ENCODE results near the gene ABCA5.
"Not testable (repeated sequence)": the region's sequence is repeated elsewhere in the genome, so short reads cannot be mapped to it uniquely, and the experiment has no call there.

Gene ABCA5

DNA sequence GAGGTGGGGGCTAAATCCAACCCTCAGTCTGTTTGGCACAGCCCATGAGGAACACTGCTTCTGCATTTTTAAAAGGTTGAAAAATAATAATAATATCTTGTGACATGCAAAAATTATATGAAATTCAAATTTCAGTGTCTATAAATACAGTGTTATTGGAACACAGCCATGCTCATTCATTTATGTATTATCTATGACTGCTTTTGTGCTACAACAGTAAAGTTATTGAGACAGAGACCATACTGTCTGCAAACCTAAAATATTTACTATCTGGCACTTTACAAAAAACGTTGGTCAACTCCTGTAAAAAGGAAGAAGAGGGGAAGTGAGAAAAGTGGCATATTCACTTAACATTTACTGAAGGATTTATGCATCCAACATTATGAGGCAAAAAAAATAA lies 3.1 kb downstream of the ABCA5 start:
- no peak overlapping the region for H3K27ac ChIP-seq (ENCODE audit: low read depth, low read length)

DNA sequence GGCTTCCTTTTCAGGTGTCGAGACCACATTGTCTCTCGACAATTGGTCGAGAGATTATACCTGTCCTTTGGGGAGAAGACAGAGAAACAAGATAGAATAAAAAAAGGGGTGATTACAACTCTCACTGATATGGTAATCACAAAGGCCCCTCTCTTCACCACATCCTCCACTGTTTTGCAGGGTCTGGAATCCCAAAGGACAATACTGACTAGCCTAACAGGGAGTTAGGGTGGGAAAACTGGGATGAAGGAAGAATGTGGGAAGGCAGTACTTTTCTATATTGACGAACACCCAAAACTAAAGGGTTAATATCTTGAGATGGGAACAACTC lies 6.1 kb downstream of the ABCA5 start:
- H3K9ac ChIP-seq (ENCODE audit: low read length) = no peak overlapping the region
- H3K4me1 ChIP-seq (ENCODE audit: control insufficient read depth, insufficient read depth, low read length) = no peaks in the 10 kb centered on the region
- H3K4me3 ChIP-seq (ENCODE audit: low read length) = no peak overlapping the region
- H3K27me3 ChIP-seq (ENCODE audit: control insufficient read depth, insufficient read depth, low read length) = no peaks in the 10 kb centered on the region
- H3K36me3 ChIP-seq (ENCODE audit: control insufficient read depth, insufficient read depth, low read length) = no peaks in the 10 kb centered on the region
- H3K27ac ChIP-seq (ENCODE audit: low read depth, low read length) = no peak overlapping the region

More for the DNA sequence above, 3.1 kb downstream of the ABCA5 start:
- peaks cover 3% of the 10 kb centered on the region for H3K4me1 ChIP-seq (ENCODE audit: control insufficient read depth, insufficient read depth, low read length)
- H3K9ac ChIP-seq (ENCODE audit: low read length) = no peak overlapping the region
- H3K27me3 ChIP-seq (ENCODE audit: control insufficient read depth, insufficient read depth, low read length) = no peaks in the 10 kb centered on the region
- H3K4me3 ChIP-seq (ENCODE audit: low read length) = no peak overlapping the region
- no peaks in the 10 kb centered on the region for H3K36me3 ChIP-seq (ENCODE audit: control insufficient read depth, insufficient read depth, low read length)

DNA sequence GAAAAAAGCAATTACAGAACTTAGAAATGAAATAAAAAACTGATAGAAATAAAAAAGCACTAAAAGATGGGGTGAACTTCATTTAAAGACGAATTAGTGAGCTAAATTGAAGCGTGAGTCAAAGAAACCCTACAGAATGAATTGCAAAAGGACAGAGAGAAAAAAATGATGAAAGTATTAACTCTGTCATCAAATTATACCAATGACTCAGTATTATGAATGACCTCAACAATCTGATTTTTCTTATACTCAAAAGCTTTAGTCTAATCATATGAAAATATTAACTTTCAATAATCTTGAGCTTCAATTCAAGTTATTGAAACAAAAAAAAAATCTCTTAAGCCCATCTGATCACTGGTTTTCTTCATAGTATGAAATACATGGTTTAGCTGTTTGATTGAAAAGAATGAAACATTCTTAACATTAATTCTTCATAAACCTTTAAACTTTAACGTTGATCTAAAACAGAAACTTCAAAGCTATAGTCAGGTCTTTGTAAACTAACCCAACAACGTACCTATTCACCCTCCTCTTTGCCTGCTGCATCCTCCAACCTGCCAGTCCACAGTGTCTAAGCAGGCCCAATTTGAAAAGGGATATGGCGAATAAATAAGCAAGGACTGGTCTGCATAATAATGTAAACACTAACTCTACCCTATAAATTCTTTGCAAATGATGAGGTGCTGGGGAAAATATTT lies 6.6 kb downstream of the ABCA5 start:
- Histone ChIP-seq H3K27ac (ENCODE audit: low read depth, low read length) (no peak overlapping the region), H3K4me3 (ENCODE audit: low read length) (no peak overlapping the region), H3K27me3 (ENCODE audit: control insufficient read depth, insufficient read depth, low read length) (no peaks in the 10 kb centered on the region), H3K4me1 (ENCODE audit: control insufficient read depth, insufficient read depth, low read length) (no peaks in the 10 kb centered on the region), H3K36me3 (ENCODE audit: control insufficient read depth, insufficient read depth, low read length) (no peaks in the 10 kb centered on the region), H3K9ac (ENCODE audit: low read length) (no peak overlapping the region)

DNA sequence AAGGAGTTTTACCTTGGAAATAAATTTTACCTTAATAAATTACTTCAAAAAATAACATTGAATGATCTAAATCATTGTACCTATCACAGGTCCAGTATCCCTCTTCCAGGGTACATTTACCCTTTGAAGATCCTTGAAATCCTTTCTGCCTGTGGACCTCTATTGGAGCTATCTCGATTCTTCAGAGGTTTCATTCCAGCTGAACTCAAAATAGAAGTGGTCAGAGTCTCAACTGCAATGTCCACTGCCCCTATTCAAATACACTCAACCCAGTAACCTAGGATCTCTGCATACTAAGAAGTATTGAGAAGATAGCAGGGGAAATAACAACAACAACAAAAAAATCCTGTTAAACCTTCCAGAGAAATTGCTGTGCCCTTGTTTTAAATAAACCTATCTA lies 9.3 kb downstream of the ABCA5 start:
- no peaks in the 10 kb centered on the region for H3K36me3 ChIP-seq (ENCODE audit: control insufficient read depth, insufficient read depth, low read length)
- H3K27ac ChIP-seq (ENCODE audit: low read depth, low read length) = no peak overlapping the region
- no peak overlapping the region for H3K4me3 ChIP-seq (ENCODE audit: low read length)
- no peaks in the 10 kb centered on the region for H3K4me1 ChIP-seq (ENCODE audit: control insufficient read depth, insufficient read depth, low read length)
- no peaks in the 10 kb centered on the region for H3K27me3 ChIP-seq (ENCODE audit: control insufficient read depth, insufficient read depth, low read length)
- no peak overlapping the region for H3K9ac ChIP-seq (ENCODE audit: low read length)

DNA sequence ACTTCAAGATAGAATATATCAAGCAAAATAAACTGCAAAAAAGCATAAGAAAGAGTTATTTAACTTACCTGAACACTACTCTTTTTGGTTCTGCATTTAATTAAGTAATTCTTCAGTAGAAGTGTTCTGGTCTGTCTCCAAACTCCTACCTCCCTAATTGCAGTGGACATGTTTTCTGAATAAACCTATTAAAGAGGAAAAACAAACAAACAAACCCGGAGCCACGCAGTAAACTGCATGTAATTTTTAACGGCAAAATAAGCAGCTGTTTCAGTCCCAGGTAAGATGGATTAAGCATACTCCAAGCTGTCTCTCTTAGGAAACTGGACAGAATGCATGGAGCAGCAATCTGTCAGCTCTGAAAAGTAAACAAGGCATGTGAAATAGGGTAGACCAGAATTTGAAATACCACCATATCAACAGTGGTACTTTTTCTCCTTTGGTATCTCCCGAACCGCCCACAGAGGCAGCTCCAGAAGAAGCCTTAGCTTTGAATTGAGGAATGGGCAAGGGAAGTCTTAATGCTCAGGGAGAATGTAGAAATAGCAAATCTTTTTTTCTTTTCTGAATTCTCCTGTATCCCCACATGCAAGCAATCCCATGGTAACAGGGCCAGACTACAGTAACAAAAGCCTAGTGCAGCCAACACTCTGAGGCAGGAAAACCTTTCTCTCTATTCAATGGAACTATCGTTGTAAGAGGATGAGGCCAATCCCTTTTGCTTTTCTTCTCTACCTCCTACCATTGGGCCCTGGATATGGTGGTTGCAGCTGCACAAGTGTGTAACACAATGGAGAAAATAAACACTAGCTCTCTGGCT lies 12.5 kb downstream of the ABCA5 start:
- Histone ChIP-seq H3K4me1 (ENCODE audit: control insufficient read depth, insufficient read depth, low read length) (no peaks in the 10 kb centered on the region), H3K27ac (ENCODE audit: low read depth, low read length) (no peak overlapping the region), H3K27me3 (ENCODE audit: control insufficient read depth, insufficient read depth, low read length) (no peaks in the 10 kb centered on the region), H3K9ac (ENCODE audit: low read length) (no peak overlapping the region), H3K36me3 (ENCODE audit: control insufficient read depth, insufficient read depth, low read length) (no peaks in the 10 kb centered on the region), H3K4me3 (ENCODE audit: low read length) (no peak overlapping the region)

DNA sequence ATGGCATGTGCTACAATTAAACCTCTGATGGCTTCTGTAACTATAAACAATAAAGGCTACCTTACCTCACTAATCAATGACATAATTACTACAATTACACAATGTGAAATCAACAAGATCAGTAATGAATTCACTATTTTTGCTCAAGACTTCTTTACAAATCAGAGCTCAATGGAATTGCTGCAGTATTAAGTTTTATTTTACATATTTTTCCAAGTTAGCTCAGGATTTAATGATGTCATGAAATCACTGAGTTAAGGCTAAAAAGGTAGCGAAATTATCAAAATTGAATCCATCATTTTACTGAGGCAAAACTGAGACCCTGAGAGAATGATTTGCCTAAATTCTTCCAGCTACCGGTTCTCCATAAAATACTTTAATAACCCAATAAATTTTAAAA lies 21.8 kb downstream of the ABCA5 start:
- Histone ChIP-seq H3K27me3 (ENCODE audit: control insufficient read depth, insufficient read depth, low read length) (no peaks in the 10 kb centered on the region), H3K36me3 (ENCODE audit: control insufficient read depth, insufficient read depth, low read length) (peaks cover 1% of the 10 kb centered on the region), H3K4me3 (ENCODE audit: low read length) (no peak overlapping the region), H3K9ac (ENCODE audit: low read length) (no peak overlapping the region), H3K27ac (ENCODE audit: low read depth, low read length) (no peak overlapping the region), H3K4me1 (ENCODE audit: control insufficient read depth, insufficient read depth, low read length) (no peaks in the 10 kb centered on the region)

DNA sequence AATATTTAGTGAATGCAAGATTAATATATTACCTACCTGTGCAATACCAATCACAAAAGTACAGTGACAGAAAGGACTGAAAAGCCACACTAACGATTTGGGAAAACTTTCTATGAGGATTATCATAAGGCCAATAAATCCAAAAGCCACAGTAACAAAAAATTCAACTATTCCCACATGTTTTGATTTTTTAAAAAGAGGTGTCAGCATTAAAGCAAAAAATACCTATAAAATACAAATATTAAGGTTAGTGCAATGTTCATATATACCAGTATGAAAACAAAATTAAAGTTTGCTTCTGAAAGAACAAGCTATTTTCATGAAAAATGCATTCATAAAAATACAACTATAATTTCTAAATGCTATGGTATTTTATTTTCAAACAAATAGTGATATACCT lies 24.3 kb downstream of the ABCA5 start:
- peaks cover 2% of the 10 kb centered on the region for H3K36me3 ChIP-seq (ENCODE audit: control insufficient read depth, insufficient read depth, low read length)
- H3K4me3 ChIP-seq (ENCODE audit: low read length) = no peak overlapping the region
- no peaks in the 10 kb centered on the region for H3K27me3 ChIP-seq (ENCODE audit: control insufficient read depth, insufficient read depth, low read length)
- H3K4me1 ChIP-seq (ENCODE audit: control insufficient read depth, insufficient read depth, low read length) = no peaks in the 10 kb centered on the region
- no peak overlapping the region for H3K27ac ChIP-seq (ENCODE audit: low read depth, low read length)
- H3K9ac ChIP-seq (ENCODE audit: low read length) = no peak overlapping the region

DNA sequence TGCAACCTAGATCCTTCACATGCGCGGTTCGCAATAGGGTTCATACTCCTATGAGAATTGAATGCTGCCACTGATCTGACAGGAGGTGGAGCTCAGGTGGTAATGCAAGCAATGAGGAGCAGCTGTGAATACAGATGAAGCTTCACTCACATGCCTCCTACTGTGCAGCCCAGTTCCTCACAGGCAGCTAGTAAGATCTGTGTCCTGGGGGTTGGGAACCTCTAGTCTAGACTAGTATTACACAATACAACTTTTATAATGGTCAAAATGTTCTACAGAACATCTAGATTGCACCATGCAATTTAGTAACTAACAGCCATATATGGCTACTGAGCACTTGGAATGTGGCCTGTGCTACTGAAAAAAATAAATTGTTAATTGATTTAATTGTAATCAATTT lies 26.7 kb downstream of the ABCA5 start:
- H3K4me1 ChIP-seq (ENCODE audit: control insufficient read depth, insufficient read depth, low read length) = no peaks in the 10 kb centered on the region
- no peak overlapping the region for H3K4me3 ChIP-seq (ENCODE audit: low read length)
- no peak overlapping the region for H3K27ac ChIP-seq (ENCODE audit: low read depth, low read length)
- H3K36me3 ChIP-seq (ENCODE audit: control insufficient read depth, insufficient read depth, low read length) = peaks cover 2% of the 10 kb centered on the region
- no peaks in the 10 kb centered on the region for H3K27me3 ChIP-seq (ENCODE audit: control insufficient read depth, insufficient read depth, low read length)
- no peak overlapping the region for H3K9ac ChIP-seq (ENCODE audit: low read length)

DNA sequence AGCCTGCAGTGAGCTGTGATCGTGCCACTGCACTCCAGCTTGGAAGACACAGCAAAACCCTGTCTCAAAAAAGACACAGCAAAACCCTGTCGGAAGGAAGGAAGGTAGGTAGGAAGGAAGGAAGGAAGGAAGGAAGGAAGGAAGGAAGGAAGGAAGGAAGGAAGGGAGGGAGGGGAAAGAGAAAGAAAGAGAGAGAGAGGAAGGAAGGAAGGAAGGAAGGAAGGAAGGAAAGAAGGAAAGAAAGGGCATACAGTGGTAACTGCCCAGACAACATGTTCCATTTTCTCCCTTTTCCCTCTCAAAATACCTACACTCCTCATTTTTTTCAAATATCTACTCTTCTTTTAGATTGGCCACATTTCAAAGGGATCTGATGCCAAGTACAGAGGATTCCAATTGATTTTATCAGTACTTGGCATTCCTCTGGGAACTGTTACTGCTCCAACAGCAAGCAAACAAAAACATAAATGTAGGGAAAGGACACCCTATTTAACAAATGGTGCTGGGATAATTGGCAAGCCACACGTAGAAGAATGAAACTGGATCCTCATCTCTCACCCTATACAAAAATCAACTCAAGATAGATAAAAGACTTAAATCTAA lies 28.7 kb downstream of the ABCA5 start:
- H3K9ac ChIP-seq (ENCODE audit: low read length); H3K27me3 ChIP-seq (ENCODE audit: control insufficient read depth, insufficient read depth, low read length); H3K4me3 ChIP-seq (ENCODE audit: low read length); H3K27ac ChIP-seq (ENCODE audit: low read depth, low read length); H3K36me3 ChIP-seq (ENCODE audit: control insufficient read depth, insufficient read depth, low read length); H3K4me1 ChIP-seq (ENCODE audit: control insufficient read depth, insufficient read depth, low read length): not testable (repeated sequence)

DNA sequence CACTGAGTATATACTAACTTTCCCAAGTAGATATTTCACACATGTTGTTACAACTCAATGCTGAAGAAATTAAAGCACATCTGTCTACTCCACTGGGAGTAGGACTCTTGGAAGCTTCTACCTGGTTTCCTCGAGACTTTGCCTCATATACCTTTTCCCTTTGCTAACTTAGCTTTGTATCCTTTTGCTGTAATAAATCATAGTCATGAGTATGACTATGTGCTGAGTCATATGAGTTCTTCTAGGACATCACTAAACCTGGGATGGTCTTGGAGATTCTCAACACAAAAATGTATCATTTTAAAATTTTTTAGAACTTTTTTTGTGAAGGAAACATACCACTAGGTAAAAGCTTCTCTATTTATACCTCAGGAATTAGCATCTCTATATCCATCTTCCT lies 39.8 kb downstream of the ABCA5 start:
- H3K27ac ChIP-seq (ENCODE audit: low read depth, low read length) = no peak overlapping the region
- no peaks in the 10 kb centered on the region for H3K4me1 ChIP-seq (ENCODE audit: control insufficient read depth, insufficient read depth, low read length)
- H3K4me3 ChIP-seq (ENCODE audit: low read length) = no peak overlapping the region
- no peaks in the 10 kb centered on the region for H3K27me3 ChIP-seq (ENCODE audit: control insufficient read depth, insufficient read depth, low read length)
- peaks cover 4% of the 10 kb centered on the region for H3K36me3 ChIP-seq (ENCODE audit: control insufficient read depth, insufficient read depth, low read length)
- H3K9ac ChIP-seq (ENCODE audit: low read length) = no peak overlapping the region

DNA sequence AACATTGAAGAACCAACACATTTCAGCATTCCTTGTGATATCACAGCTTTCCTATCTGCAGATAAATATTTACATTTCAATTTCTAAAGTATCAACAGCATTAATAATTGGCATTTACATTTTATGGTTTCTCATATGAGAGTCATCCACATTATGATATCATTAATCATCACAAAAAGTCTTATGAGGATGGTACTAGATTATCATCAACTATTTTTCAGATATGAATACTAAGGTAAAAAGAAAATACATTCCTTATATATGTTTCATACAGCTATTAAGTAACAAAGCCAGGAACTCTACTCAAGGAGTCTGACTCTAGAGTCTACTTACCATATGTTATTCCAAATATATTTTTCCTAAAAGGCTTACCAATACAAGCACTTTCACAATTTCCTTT lies 40.7 kb downstream of the ABCA5 start:
- Histone ChIP-seq H3K27ac (ENCODE audit: low read depth, low read length) (no peak overlapping the region), H3K36me3 (ENCODE audit: control insufficient read depth, insufficient read depth, low read length) (peaks cover 4% of the 10 kb centered on the region), H3K9ac (ENCODE audit: low read length) (no peak overlapping the region), H3K4me3 (ENCODE audit: low read length) (no peak overlapping the region), H3K27me3 (ENCODE audit: control insufficient read depth, insufficient read depth, low read length) (no peaks in the 10 kb centered on the region), H3K4me1 (ENCODE audit: control insufficient read depth, insufficient read depth, low read length) (no peaks in the 10 kb centered on the region)

DNA sequence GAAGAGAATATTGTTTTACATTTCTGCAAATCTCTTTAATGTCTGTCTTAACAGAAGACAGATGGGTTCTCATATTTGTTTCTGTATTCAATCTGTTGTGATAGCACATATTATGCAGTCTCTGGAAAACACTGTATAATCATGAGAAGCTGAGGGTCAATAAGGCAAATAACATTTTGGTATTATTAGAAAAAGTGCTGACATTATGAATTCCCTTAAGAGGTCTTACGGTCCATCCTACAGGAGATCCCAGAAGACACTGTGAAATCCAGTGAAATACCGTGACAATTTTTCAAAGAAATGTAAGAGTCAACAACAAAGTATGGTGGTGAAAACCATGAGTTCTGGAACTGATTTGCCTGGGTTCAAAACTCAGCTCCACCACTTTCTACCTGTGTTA lies 42.3 kb downstream of the ABCA5 start:
- Histone ChIP-seq H3K36me3 (ENCODE audit: control insufficient read depth, insufficient read depth, low read length) (peaks cover 4% of the 10 kb centered on the region), H3K4me3 (ENCODE audit: low read length) (no peak overlapping the region), H3K27me3 (ENCODE audit: control insufficient read depth, insufficient read depth, low read length) (no peaks in the 10 kb centered on the region), H3K4me1 (ENCODE audit: control insufficient read depth, insufficient read depth, low read length) (no peaks in the 10 kb centered on the region), H3K9ac (ENCODE audit: low read length) (no peak overlapping the region), H3K27ac (ENCODE audit: low read depth, low read length) (no peak overlapping the region)

DNA sequence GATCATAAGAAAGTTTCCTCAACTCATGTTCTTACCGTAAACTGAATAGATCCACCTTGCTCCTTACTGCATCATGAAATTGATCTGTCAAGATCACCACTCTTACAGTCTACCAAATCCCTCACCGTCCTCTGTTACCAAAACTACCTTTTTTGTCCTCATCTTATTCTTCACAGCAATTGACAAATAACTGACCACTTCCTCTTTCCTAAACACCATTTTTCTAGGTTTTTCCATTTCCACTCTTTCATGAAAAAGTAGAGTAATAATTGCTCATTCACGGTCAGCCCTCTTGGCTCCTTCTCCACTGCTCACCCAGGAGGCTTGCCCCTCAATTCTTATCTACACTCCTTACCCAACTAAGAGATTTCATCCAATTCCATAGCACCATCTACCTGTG lies 44.9 kb downstream of the ABCA5 start:
- Histone ChIP-seq H3K27me3 (ENCODE audit: control insufficient read depth, insufficient read depth, low read length) (no peaks in the 10 kb centered on the region), H3K4me1 (ENCODE audit: control insufficient read depth, insufficient read depth, low read length) (no peaks in the 10 kb centered on the region), H3K27ac (ENCODE audit: low read depth, low read length) (no peak overlapping the region), H3K4me3 (ENCODE audit: low read length) (no peak overlapping the region), H3K9ac (ENCODE audit: low read length) (no peak overlapping the region), H3K36me3 (ENCODE audit: control insufficient read depth, insufficient read depth, low read length) (peaks cover 4% of the 10 kb centered on the region)

Data from rectal smooth muscle tissue (tissue), 1 donor.